Activated T-cell treated with anti-CD3 and anti-CD28 coated beads for 24 hours (primary cell): ENCODE measurements around the gene CTNNA2.
"Not testable (repeated sequence)": the region's sequence is repeated elsewhere in the genome, so short reads cannot be mapped to it uniquely, and the experiment has no call there.

Experiments used
- DNase-seq: peaks from one replicate; pipeline ENCODE4 v3.0.0-alpha.2; 2020; ENCODE audit warnings: low read depth

CTNNA2 gene

DNA sequence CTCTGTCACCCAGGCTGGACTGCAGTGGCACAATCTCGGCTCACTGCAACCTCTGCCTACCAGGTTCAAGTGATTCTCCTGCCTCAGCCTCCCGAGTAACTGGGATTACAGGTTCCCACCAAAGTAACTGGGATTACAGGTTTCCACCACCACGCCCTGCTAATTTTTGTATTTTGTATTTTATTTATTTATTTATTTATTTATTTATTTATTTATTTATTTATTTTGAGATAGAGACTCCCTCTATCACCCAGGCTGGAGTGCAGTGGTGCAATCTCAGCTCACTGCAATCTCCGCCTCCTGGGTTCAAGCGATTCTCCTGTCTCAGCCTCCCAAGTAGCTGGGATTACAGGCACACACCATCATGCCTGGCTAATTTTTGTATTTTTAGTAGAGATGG, 633.9 kb downstream of the CTNNA2 start:
- not testable (repeated sequence) for DNase-seq

DNA sequence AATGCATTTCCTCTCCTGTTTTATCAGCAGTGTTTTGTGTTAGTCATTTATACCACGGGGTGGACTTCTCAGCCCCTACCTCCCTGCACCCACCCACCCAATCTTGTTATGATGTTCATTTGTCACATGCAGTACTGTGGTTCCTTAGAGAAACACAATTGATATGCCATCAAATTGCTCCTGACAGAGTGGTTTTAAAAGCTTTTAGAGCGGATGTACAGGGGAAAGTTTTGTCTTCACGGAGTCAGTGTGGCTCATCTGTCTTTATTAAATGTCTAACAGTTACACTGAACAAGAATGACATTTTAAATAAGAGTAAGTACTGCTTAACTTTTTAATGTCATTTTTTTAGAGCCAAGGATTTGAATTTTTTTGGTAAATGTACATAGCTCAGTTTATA, 634.8 kb downstream of the CTNNA2 start:
- no peak for DNase-seq

DNA sequence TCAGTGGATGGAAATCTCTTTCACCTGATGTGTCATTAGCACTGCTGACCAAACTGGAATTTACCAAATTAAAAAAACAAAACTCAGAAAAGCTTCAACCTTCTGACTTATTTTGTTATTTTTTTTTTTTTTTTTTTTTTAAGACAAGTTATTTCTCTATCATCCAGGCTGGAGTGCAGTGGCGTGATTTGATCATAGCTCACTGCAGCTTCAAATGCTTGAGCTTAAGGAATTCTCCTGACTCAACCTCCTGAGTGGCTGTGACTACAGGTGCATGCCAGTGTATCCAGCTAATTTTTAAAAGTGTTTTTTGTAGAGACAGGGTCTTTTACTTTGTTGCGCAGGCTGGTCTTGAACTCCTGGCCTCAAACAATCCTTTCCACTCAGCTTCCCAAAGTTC, 636.1 kb downstream of the CTNNA2 start:
- no peak for DNase-seq

DNA sequence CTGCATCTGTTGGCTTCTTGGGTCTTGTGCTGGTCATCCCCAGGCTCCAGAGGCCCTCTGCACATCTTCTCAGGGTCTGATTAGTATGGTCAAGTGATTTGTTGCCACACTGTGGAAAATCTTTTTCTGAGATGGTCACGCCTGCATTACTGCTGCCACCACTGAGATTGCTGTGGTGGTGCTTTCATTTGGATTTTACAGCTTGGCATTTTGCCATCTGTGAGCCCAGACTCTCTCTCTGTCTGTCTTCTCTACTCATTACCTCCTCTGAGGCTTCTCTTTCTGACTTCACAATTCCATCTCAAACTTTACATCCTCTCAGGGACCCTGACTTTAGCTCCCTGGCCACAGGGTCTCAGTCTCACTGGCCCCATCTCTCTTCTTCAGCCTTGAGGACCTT, 637.1 kb downstream of the CTNNA2 start:
- DNase-seq: no peak

DNA sequence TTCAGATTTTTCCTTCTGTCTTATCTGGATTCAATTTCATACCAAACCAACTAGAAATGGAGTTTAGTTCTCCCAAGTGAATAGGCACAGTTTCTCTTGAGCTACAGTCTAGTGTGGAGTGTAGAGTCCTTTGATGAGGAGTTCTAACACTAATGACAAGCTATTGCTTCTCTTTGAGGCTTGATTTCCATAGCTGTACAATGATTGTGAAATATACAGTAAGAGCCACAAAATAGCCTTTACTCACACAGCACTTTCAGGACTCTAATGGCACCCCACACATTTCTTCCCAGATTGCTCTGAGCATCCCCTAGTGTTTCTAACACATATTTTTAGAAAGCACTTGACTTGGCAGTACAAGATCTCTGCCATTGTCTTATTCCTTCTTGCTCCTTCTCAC, 638.4 kb downstream of the CTNNA2 start:
- DNase-seq: no peak

DNA sequence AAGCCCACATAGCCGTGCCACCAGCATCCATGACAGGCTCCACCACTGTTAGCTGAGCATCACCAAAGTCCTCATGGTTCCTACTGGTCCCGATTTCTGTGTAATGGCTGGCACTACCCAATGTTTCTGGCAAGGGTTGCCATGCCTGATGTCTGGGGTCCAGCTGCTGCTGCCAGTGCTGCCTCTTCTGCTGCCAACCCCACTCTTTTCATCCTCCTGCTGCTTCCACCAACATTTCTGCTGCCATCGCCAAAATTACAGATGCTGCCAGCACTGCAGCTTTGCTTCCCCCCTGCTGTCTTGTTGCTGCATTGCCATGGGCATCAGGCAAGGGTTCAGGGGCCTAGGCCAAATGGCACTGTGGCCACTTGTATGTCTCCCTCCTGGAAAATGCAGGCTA, 638.8 kb downstream of the CTNNA2 start:
- DNase-seq: no peak

DNA sequence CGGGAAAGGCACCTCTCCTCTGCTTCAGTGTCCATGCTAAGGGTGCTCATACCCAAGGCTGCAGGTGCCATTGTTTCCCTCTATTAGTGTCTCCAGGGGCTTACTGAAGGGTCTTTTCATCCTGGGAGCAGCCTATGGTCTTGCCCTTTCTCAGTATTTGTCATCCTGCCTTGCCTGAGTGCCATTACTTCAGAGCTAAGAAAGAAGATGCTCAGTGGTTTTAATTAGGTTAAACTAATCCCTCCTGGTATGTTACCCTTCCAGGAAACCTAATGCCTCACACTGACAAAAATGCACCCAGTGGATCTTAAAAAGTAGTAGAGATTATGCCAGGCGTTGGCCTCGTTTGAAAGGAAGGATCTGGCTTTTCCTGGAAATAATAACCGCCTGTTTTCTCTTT, 640.3 kb downstream of the CTNNA2 start:
- no peak for DNase-seq

DNA sequence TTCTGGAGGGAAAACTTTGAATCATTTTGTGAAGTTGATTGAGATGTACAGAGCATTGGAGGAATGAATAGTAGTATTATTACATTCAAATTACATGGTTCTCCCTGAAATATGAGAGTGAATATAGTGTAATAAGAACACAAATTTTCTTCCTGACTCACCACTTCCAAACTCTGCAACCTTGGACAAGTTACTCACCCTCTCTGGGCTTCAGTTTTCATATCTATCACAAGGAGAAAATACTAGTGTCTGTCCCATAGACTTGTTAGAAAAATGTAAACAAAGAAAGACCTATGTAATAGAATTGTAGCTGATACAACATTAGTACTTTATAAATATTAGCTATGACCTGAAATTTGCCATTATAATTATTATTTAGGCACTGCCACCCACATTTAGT, 640.9 kb downstream of the CTNNA2 start:
- DNase-seq: no peak

DNA sequence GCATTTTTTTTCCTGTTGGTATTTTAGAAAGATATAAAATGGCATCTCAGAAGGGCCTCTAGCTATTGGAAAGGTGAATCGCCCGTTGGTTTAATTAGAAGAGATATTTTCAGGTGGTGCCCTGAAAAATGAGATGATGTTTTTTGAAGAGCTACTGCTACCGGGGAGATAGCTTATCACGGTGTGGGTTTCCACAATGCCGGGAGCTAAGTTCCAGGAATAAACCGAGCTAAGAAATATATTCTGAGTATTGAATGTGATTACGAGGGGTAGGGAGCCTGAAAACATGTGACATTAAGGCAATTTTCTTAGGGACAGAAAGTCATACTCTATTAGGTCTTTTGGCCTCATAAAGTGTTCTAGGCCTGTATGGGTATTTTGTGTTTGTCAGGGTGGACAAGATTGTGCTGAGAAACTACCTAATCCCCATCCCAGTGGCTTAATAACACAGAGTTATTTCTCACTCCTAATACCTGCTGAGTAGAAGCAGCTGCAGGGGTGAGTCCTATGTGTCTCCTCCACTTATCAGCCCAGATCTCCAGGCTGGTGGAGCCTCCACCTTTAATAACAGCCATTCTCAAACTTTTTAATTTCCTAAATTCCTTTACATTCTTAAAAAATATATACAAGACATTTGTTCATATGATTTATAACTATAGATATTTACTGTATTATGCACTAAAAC, 641.5 kb downstream of the CTNNA2 start:
- no peak for DNase-seq

DNA sequence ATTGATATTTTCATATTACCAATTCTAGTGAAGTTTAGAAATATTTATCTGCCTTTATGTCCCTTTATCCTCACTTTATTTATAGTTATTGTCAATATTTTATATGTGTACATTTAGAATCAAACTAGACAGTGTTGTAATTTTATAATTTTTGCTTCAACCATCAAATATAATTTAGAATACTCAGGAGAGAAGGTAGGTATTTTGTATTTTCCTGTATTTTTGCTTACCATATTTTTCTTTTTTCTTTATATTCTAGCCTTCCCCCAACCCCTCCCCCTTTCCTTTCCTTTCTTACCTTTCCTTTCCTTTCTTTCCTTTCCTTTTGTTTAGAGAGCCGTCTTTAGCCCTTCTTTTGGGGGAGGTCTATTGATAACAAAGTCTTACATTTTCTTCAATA, 651.5 kb downstream of the CTNNA2 start:
- DNase-seq: no peak

DNA sequence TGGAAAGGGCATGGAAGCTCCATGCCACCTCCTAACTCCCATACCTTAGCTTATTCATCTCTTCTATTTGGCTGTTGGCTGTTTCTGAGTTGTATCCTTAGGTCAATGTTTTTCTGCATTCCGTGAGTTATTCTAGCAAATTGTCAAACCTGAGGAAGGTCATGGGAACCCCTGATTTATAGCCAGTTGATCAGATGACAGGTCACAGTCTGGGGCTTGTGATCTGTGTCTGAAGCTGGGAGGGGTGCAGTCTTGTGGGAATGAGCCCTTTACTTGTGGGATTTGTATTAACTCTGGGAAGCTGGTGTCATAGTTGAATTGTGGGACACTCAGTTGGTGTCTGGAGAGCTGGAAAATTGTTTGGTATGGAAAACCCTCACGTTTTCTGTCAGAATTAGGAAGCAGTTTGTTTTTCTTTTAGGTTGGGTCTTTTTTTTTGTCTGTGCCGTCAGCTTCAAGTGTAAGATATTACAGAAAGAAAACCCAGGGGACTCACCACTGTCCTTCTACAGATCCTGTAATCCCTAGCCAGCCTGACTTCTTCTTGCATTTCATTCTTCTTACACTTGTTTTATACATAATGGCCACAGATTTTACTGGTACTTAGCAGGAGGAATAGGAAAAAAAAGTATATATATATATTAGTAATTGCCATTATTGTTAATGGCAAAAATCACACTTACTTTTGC, 653.8 kb downstream of the CTNNA2 start:
- no peak for DNase-seq

DNA sequence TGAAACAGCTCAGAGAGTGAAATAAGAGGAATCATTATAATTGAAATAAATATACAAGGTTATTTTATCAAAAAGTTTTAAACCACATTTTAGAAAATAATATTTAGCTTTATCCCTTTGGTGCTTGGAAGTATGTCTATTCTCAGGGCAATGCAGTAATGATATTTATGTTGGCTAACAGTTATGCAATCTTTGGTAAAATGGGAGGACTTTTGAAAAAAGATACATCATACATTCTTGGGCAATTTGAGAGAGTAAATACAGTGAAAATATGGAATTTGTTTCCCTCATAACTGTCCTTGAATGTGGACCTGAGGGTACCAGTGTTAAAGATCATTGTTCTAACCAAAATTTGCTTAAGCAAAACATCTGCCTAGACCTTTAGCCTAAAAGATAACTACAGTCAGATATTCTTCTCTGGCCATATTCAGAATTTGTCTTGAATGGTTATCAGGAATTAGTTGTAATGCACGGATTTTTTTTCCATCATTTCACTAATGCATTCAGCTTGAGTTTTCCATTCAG, 654.5 kb downstream of the CTNNA2 start:
- DNase-seq: no peak

DNA sequence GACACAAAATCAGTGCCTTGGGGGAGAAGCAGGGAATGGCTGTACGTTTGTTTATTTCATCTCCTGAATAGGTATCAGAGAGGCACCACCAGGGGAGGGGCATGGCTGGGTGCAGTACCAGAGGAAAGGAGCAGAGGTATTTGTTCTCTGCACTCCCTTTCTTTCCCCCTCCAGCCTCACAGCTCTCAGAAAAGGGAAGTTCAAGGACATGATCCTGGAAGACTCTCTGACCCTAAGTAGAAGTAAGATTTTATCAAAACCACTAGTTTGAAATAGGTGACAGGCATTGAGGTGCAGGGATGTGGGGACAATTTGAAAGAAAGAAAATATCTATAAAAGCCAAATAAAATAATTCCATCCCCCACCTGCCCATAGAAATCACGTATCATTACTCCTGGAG, 655.2 kb downstream of the CTNNA2 start:
- no peak for DNase-seq

DNA sequence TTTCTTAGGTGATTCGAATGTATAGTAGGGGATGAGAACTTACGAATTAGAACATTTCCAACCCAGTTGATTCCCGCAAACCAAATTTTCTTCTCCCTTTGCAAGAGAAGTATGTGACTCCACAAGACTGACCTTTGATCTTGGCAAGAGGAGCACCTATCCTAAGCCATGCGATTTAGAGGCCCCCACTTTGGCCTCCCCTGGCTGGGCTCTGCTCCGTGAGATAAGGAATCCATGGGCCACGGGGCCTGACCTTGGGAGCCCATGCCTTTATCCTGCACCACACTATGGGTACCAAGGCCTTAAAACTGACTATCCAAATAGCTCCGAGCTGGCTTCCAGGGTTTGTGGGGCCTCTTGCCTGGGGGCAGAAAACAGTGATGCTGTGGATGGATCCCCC, 656.0 kb downstream of the CTNNA2 start:
- DNase-seq: no peak

DNA sequence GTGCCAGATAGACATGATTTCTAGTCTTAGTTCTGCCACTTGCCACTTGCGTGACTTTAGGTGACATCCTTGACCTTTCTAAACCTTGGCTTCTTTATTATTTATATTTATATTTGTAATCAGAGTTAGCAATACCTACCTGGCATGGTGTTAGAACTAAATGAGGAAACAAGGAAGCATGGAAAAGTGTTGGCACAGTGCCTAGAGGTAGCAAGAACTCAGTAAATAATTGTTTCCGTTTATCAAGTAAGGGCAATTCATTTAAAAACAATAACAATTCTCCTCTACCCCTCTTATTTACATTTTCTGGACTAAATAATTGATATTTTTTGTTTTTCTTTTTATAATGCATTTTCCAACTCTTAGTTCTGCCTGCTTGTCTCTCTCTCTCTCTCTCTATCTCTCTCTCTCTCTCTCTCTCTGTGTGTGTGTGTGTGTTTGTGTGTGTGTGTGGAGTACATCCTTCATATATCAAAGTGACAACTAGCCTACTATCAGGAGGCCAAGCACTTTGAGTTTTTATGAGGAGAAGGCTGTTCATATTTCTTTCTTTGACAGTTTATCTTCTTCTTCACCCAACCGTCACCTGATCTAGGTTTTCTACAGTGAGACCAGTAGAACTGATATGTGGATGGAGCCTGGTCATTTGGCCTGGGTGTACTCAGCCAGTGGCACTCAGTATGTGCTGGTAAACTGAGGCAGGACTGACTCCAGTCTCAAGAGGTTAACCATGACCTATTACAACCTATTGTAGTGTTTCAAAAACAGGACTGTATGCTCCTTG, 657.2 kb downstream of the CTNNA2 start:
- no peak for DNase-seq

DNA sequence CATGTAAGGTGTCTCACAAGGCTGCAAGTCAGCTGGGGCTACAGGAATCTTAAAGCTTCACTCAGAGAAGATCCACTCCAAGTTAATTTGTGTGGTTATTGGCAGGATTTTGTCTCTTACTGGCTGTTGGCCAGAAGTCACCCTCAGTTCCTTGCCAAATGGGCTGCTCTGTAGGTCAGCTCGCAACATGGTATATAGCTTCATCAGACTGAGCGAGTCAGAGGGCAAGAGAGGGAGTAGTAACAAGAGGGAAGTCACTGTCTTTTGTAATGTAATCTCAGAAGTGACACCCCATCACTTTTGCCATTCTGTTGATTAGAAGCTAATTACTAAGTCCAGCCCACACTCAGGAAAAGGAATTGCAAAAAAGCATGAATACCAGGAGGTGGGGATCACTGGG, 672.2 kb downstream of the CTNNA2 start:
- DNase-seq: no peak

DNA sequence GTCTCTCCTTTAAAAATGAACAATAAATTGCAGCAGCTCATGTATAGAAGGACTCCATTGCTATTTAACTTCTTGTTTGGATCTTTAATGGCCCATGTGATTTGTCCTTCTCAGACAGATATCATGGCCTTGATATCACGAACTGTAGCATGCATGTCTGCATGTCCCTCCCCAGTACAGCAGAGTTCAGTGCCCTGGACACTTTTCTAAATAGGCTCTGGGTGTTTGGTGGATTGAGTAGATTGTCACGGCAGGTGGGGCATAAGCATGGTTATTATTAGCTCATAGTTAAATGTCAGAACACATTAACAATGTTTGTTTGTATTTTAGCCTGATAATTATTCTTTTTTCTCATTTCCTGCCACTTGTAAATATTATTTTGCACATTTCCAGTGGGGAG, 673.4 kb downstream of the CTNNA2 start:
- DNase-seq: no peak

DNA sequence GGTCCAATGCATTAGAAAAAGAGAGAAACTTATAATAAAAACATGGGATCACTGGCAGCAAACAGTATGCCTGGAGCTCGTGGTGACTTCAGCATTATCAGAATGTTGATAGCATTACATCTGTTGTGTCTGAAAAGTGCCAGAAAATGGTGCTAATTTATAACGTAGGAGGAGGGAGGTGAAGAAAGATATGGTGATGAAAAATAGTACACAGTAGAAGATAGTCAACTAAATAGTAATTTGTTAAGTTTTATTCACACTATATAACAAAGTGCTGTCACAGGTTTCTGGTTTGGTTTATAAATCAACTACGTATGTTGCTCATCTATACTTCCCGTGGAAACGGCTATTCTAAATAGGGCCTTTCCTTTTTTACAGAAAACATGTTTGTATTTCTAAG, 674.3 kb downstream of the CTNNA2 start:
- DNase-seq: no peak

DNA sequence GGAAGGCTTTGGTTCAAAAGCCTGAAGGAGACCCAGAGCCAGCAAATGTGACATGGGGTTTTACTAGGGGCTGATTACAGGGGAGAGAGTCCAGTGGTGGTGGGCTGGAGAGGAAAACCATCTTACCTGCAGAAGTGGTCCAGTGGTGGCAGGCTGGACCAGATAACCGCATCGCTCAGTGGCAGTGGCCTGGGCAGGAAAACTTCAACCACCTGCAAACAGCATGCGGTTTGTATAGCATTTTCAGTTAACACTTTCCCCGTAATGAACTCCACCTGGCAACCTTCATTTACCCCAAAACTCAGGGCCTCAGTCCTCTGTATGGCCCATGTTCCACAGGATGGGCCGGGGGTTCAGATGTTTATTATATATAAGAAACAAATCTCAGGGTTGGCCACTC, 677.3 kb downstream of the CTNNA2 start:
- no peak for DNase-seq

DNA sequence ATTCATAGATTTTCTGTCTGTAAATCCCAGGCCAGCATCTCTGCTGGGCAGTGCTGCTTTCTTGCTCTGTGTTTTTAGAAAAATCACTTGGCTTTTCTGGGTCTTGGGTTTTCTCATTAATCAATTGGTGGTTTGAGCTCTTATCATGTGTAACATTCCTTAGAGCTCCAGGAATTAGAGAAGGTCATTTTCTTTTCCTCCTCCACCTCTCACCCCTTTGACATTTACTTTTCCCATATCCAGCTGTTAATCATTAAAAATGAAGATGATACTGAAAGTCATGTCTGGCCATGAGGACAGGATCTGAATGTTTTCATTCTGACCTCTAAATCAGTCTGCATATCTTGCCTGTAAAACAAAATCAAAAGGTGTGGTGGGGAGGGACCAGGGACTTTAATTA, 680.7 kb downstream of the CTNNA2 start:
- DNase-seq: no peak

DNA sequence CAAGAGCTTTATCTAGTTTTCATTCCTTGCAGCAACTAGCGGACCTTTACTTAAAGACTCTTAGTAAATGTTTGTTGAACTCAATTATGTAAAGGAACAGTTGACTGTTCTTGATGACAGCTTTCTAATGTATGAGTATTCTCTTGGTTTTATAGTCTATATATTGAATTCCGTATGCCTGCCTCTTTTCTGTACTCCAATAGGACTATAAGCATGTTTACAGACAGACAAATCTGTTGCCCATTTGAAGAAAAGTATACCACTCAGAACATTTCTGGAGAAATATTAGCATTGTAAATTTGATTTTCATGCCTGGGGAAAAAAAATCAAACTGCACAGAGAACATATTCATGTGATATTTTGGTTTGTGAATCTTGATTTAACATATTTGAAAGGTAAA, 682.2 kb downstream of the CTNNA2 start:
- no peak for DNase-seq

DNA sequence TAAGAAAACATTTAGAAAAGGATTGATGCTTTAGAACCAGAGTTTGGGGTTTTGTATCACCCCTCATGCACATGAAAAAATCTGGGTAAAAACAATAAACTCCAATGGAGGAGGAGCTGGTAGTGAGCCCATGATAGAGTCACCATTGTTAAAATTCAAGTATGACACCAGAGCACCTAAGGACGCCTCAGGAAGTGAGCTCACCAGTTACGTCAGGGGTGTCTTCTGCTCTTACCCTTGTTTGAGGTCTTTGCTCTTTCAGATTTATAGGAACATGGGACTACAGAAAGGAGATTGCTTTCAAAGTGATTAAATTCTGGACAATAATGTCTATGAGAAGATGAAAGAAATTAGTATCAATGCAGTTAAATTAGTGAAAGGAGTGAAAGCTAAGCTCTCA, 685.2 kb downstream of the CTNNA2 start:
- DNase-seq: no peak

DNA sequence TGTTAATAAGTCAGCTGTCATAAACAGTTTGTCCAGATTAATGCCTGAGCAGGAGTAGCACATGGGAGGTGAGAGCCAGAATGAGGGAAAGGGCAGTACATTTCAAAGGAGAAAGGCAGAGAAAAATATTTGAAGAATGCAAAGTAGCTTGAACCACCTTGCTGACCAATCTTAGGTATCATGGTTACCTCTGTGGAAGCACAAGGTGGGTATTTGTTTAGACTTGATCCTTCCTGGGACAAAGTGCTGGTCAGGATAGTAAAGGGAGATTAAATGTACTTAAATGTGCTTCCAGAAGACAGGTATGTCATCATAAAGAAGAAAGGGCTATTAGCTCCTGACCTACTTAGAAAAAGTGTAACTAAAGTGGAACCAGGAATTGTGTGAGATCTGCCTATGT, 686.7 kb downstream of the CTNNA2 start:
- DNase-seq: no peak
